Aorta (tissue), 5 donors: Measurements from ENCODE around the gene PTGR1. TPM values are rescaled to one million over a fixed set of nuclear protein-coding genes. Genes with fewer than 3 reads are reported as not detected.
A peak's percentile ranks its signal among the peaks of the same experiment; 100 is the strongest.

Experiments used
- ATAC-seq: fragments of 200-7000 bp; cut with Tn5 transposase; one replicate; pipeline ENCODE4 v1.9.1; 2022; ENCODE audit warnings: moderate library complexity; ENCODE audit not compliant: low FRiP score
- DNase-seq, 2 donors: peaks; one replicate each; pipeline ENCODE4 v3.0.0-alpha.2; 2020
- H3K27ac ChIP-seq, 2 donors: one replicate each; pipeline ENCODE4 v1.5.1; 2013; ENCODE audit warnings: low read length in 2 of 2, mild to moderate bottlenecking in 2 of 2, moderate library complexity in 2 of 2, control low read depth in 1 of 2, inconsistent platforms in 1 of 2, low read depth in 1 of 2
- H3K27me3 ChIP-seq, 2 donors: one replicate each; pipeline ENCODE4 v1.6.1; 2013; ENCODE audit warnings: control low read depth in 1 of 2, low read length in 1 of 2, mild to moderate bottlenecking in 1 of 2, moderate library complexity in 1 of 2; ENCODE audit not compliant: insufficient read depth in 2 of 2, control insufficient read depth in 1 of 2
- H3K36me3 ChIP-seq, 2 donors: one replicate each; pipeline ENCODE4 v1.6.1; 2013; ENCODE audit warnings: control low read depth in 1 of 2, low read length in 1 of 2, mild to moderate bottlenecking in 1 of 2; ENCODE audit not compliant: insufficient read depth in 2 of 2, control insufficient read depth in 1 of 2
- H3K4me1 ChIP-seq, 2 donors: one replicate each; pipeline ENCODE4 v1.6.1; 2013; ENCODE audit warnings: low read length in 2 of 2, control low read depth in 1 of 2, mild to moderate bottlenecking in 1 of 2, moderate library complexity in 1 of 2; ENCODE audit not compliant: insufficient read depth in 2 of 2, control insufficient read depth in 1 of 2
- H3K4me3 ChIP-seq, 2 donors: one replicate each; pipeline ENCODE4 v1.5.1; 2013; ENCODE audit warnings: low read length in 2 of 2, control low read depth in 1 of 2, mild to moderate bottlenecking in 1 of 2
- H3K9me3 ChIP-seq: one replicate; pipeline ENCODE4 v1.6.1; 2013; ENCODE audit warnings: mild to moderate bottlenecking, low read length; ENCODE audit not compliant: control insufficient read depth
- WGBS, 2 donors: extraction: QIAGEN DNeasy Blood & Tissue Kit; methylation state at CpG; one replicate each; pipeline ENCODE4 v1.1.7; 2013; 5-methylcytosine and 5-hydroxymethylcytosine counted together
- intact Hi-C, 2 donors: fragments of 100-400 bp; cut with DNase I; formaldehyde crosslinking; loops; one replicate each; pipeline versions ENCODE4 v1.14.2 to v1.15.0; 2022
- polyA plus RNA-seq, 2 donors: library from polyadenylated mRNA; stranded (reverse); fragments of 200-250 nt; gene quantifications; one replicate each; pipeline ENCODE4 v1.2.3, GENCODE V29; 2013
- total RNA-seq, 2 donors: library from RNA; stranded (reverse); fragmentation: NEBNext Ultra II Directional; extraction: Animal tissue kit (Norgen Biotek cat#: 25700); gene quantifications; one replicate each; pipeline ENCODE4 v1.2.1, GENCODE V29; 2021
- donor health status: healthy with polysubstance abuse.
- donor health status: Bipolar disorder and iron deficiency.
- donor health status: DM: no; HTN: no; CAD: no.
- donor health status: DM: no; HTN: no; CAD: no.
- donor health status: DM: yes; HTN: yes; CAD: no.

Gene PTGR1
- total and polyA plus RNA-seq, 4 donors, result 18.2 to 138 (median 39.5) TPM

- H3K27ac ChIP-seq, result no peak overlapping the region
- intact Hi-C loops, result no loop called here
- H3K9me3 ChIP-seq, result no peaks in the 10 kb centered on the region
- no peak overlapping the region for H3K4me3 ChIP-seq
- DNase-seq (no peak), ATAC-seq (no peak)
- 68 to 82% methylated on average over 1 of the region's 1 CpG for WGBS, 2 donors
- H3K36me3 ChIP-seq, result no peaks in the 10 kb centered on the region
- H3K27me3 ChIP-seq, result no peaks in the 10 kb centered on the region
- H3K4me1 ChIP-seq, result peaks cover 3 to 10% of the 10 kb centered on the region in 2 donors
Measured at GRCh38 chr9:111633389-111633736, 33.9 kb upstream of the PTGR1 start.

GRCh38 chr9:111632695-111633388, 33.4 kb upstream of the PTGR1 start:
- no peaks in the 10 kb centered on the region for H3K27me3 ChIP-seq
- peak overlapping the region in 1 of 2 donors; percentile 5 for H3K4me3 ChIP-seq
- no peak for ATAC-seq
- H3K36me3 ChIP-seq, result no peaks in the 10 kb centered on the region
- intact Hi-C loops, result no loop called here
- no peak overlapping the region for H3K27ac ChIP-seq
- peaks cover 3 to 10% of the 10 kb centered on the region in 2 donors for H3K4me1 ChIP-seq
- DNase-seq, result no peak
- WGBS, 2 donors, result 61 to 75% methylated on average over 7 of the region's 7 CpGs
- no peaks in the 10 kb centered on the region for H3K9me3 ChIP-seq

DNA sequence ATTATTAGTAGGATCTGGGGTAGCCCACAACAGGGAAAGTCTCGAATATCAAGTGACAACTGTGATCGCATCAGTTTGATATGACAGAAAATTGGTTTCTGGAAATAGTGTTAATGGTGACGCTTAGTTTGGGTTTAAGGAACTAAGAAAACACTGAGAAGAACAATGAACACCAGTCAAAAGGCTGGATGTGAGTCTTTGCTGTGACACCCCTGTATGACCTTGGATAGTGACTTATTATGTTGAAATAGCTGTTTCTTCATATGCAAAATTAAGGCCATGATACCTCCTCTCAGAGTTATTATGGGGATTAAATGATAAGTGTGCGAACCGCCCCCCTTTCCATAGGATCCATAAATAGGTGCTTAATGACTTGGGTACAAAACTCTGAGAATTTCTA, 32.6 kb upstream of the PTGR1 start:
- WGBS, 2 donors, result 31 to 35% methylated on average over 5 of the region's 5 CpGs
- no peak overlapping the region for H3K27ac ChIP-seq
- no peak for ATAC-seq
- intact Hi-C loops, result no loop called here
- no peak for DNase-seq
- H3K4me3 ChIP-seq, result peak overlapping the region; percentile 62 to 93
- H3K36me3 ChIP-seq, result no peaks in the 10 kb centered on the region
- no peaks in the 10 kb centered on the region for H3K9me3 ChIP-seq
- no peaks in the 10 kb centered on the region for H3K27me3 ChIP-seq
- peaks cover 3 to 10% of the 10 kb centered on the region in 2 donors for H3K4me1 ChIP-seq

DNA sequence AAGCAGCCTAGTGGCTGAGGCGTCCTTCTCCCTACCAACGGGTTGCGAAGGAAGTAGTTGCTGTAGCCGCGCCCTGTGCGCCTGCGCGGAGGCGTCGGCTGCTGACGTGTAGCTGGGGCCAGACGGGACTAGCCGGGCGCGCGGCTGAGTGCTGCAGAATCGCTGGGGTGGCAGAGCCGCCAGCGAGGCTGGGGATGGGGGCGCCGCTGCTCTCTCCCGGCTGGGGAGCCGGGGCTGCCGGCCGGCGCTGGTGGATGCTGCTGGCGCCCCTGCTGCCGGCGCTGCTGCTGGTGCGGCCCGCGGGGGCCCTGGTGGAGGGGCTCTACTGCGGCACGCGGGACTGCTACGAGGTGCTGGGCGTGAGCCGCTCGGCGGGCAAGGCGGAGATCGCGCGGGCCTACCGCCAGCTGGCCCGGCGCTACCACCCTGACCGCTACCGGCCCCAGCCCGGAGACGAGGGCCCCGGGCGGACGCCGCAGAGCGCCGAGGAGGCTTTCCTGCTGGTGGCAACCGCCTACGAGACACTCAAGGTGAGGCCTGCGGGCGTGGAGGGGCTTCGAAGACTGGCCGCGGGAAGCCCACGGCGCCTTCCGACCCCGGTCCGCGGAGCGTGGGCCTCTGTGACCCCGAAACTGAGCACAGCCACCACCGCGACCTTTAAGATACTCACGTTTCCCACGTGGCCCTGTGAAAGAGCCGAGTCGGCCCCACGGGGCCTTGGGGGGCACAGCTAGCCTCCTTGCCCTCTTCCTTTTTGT, 31.9 kb upstream of the PTGR1 start, which contains the start of gene DNAJC25:
Gene DNAJC25, plus strand, starts transcription at position 121 of the 758 bp plus-strand sequence. Its CDS starts 74 bp downstream, at position 195.
- peak; percentile 98 for DNase-seq
- H3K9me3 ChIP-seq, result no peaks in the 10 kb centered on the region
- peaks cover 3 to 10% of the 10 kb centered on the region in 2 donors for H3K4me1 ChIP-seq
- H3K27me3 ChIP-seq, result no peaks in the 10 kb centered on the region
- intact Hi-C loops, result no loop called here
- no peaks in the 10 kb centered on the region for H3K36me3 ChIP-seq
- 0% methylated on average over 63 to 79 of the region's 79 CpGs for WGBS, 2 donors
- H3K27ac ChIP-seq, result peak within 1 kb of the TSS; percentile 4 to 14
- peak within 1 kb of the TSS; percentile 62 to 93 for H3K4me3 ChIP-seq
- ATAC-seq, result peak; percentile 100

- intact Hi-C loops, result no loop called here
- H3K9me3 ChIP-seq, result no peaks in the 10 kb centered on the region
- ATAC-seq (no peak), DNase-seq (no peak)
- no peaks in the 10 kb centered on the region for H3K27me3 ChIP-seq
- H3K27ac ChIP-seq, result no peak overlapping the region
- peak overlapping the region; percentile 39 to 53 for H3K4me3 ChIP-seq
- no peaks in the 10 kb centered on the region for H3K36me3 ChIP-seq
- WGBS, 2 donors, result 0% methylated on average over 14 of the region's 14 CpGs
- peaks cover 3 to 10% of the 10 kb centered on the region in 2 donors for H3K4me1 ChIP-seq
Measured at GRCh38 chr9:111630964-111631213, 31.4 kb upstream of the PTGR1 start.

GRCh38 chr9:111630182-111630963, 30.9 kb upstream of the PTGR1 start:
- peak overlapping the region; percentile 39 to 53 for H3K4me3 ChIP-seq
- intact Hi-C loops, result no loop called here

GRCh38 chr9:111628411-111628810, 29.0 kb upstream of the PTGR1 start:
- Histone ChIP-seq H3K27me3 (no peaks in the 10 kb centered on the region), H3K4me3 (no peak overlapping the region), H3K9me3 (no peaks in the 10 kb centered on the region), H3K27ac (no peak overlapping the region), H3K4me1 (peaks cover 3 to 10% of the 10 kb centered on the region in 2 donors), H3K36me3 (no peaks in the 10 kb centered on the region)
- ATAC-seq, result no peak
- 86% methylated on average over 7 of the region's 7 CpGs for WGBS, 2 donors
- intact Hi-C loops, result no loop called here
- no peak for DNase-seq

More at GRCh38 chr9:111630182-111630963, 30.9 kb upstream of the PTGR1 start:
- Histone ChIP-seq H3K27ac (no peak overlapping the region), H3K9me3 (no peaks in the 10 kb centered on the region), H3K27me3 (no peaks in the 10 kb centered on the region), H3K36me3 (no peaks in the 10 kb centered on the region), H3K4me1 (peaks cover 3 to 10% of the 10 kb centered on the region in 2 donors)
- ATAC-seq (peak; percentile 24), DNase-seq (no peak)
- WGBS, 2 donors, result 5 to 6% methylated on average over 17 of the region's 17 CpGs

DNA sequence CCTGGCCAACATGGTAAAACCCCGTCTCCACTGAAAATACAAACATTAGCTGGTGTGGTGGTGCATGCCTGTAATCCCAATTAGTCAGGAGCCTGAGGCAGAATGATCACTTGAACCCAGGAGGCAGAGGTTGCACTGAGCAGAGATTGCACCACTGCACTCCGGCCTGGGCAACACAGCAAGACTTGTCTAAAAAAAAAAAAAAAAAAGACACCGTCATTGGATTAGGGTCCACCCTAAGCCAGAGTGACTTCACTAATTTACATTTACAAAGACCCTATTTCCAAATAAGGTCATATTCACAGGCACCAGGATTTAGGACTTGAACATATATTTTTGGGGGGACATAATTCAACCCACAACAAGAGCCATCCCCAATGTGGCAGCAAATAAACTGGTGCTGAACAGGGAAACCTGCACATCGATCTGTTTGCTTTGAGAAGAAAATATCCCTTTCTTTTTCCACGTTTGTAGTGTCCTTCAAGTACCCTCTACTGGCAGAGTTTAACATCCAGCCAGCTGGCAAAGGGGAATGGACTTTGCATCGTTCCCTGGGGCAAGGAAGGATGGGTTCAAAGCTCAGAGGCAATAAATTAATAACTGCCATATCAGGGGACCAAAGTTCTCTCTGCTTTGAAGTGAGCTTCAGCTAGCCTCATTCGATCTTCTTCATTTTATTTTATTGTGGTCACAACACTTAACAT, 28.0 kb upstream of the PTGR1 start:
- Histone ChIP-seq H3K9me3 (no peaks in the 10 kb centered on the region), H3K27me3 (no peaks in the 10 kb centered on the region), H3K4me3 (no peak overlapping the region), H3K4me1 (peaks cover 0 to 4% of the 10 kb centered on the region in 2 donors), H3K36me3 (no peaks in the 10 kb centered on the region), H3K27ac (no peak overlapping the region)
- intact Hi-C loops, result no loop called here
- ATAC-seq (no peak), DNase-seq (no peak)
- 58% methylated on average over 7 of the region's 7 CpGs for WGBS, 2 donors
